IMR-90 (cell line): Measurements from ENCODE around the gene TNNI3K.

Experiments
- CTCF ChIP-seq: conservative IDR thresholded peaks from 2 replicates; pipeline ENCODE4 v1.5.1; 2012; ENCODE audit warnings: mild to moderate bottlenecking, low read depth, low read length, improper control_type of control experiment
- ELK1 ChIP-seq: fragments of 150-350 bp; IDR thresholded peaks from 2 replicates; pipeline ENCODE4 v1.6.1; 2016; ENCODE audit warnings: low read depth, mild to moderate bottlenecking, low read length, moderate library complexity, borderline replicate concordance
- FOS ChIP-seq: fragments of 150-350 bp; IDR thresholded peaks from 2 replicates; pipeline ENCODE4 v1.6.1; 2016; ENCODE audit warnings: low read depth, low read length
- MAFK ChIP-seq: IDR thresholded peaks from 2 replicates; pipeline ENCODE4 v1.6.1; 2012; ENCODE audit warnings: low read depth, low read length, improper control_type of control experiment
- POLR2A ChIP-seq: IDR thresholded peaks from 2 replicates; pipeline ENCODE4 v1.6.1; 2012; ENCODE audit warnings: mild to moderate bottlenecking, low read depth, low read length
- RAD21 ChIP-seq: IDR thresholded peaks from 2 replicates; pipeline ENCODE4 v1.6.1; 2012; ENCODE audit warnings: low read length, improper control_type of control experiment
- RCOR1 ChIP-seq: IDR thresholded peaks from 2 replicates; pipeline ENCODE4 v1.6.1; 2012; ENCODE audit warnings: mild to moderate bottlenecking, low read length, improper control_type of control experiment; ENCODE audit not compliant: insufficient replicate concordance
- USF2 ChIP-seq: fragments of 150-350 bp; IDR thresholded peaks from 2 replicates; pipeline ENCODE4 v1.6.1; 2017; ENCODE audit warnings: mild to moderate bottlenecking, antibody characterized with exemption, low read length, low read depth

GRCh38 chr1:74455390-74455789 lies 220.2 kb downstream of the TNNI3K start:
- TF ChIP-seq CTCF = no peak
- TF ChIP-seq RCOR1 = no peak
- TF ChIP-seq USF2 = no peak
- TF ChIP-seq FOS = no peak
- TF ChIP-seq POLR2A = no peak
- no peak for TF ChIP-seq MAFK
- TF ChIP-seq RAD21 = no peak
- TF ChIP-seq ELK1 = no peak
